Bone marrow (tissue), 2 donors: ENCODE measurements around the gene CHL1.

Experiments
- DNase-seq, 2 donors: peaks; one replicate each; lab custom pipeline; 2025; lab: John Stamatoyannopoulos, UW

Gene CHL1

GRCh38 chr3:278300-279064, 81.9 kb downstream of the CHL1 start:
- no peak for DNase-seq

DNA sequence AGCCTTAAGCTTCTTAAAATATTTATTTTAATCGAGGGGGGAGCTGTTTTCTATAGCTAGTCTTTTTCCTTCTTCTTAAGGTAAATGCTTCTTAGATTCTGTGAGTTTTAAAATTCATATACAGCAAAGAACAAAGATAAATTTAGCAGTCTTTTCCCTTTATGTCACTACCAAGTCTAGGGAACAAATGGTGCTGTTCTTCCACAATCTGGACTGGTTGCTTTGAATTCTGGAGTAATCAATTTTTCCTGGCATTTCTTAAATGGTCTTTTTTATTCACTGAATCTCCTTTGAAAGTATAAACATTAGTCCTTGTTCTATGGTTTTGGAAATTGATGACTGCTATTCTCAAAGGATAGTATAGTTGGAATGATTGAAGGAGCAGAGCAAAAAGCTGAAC, 82.8 kb downstream of the CHL1 start:
- DNase-seq = no peak

DNA sequence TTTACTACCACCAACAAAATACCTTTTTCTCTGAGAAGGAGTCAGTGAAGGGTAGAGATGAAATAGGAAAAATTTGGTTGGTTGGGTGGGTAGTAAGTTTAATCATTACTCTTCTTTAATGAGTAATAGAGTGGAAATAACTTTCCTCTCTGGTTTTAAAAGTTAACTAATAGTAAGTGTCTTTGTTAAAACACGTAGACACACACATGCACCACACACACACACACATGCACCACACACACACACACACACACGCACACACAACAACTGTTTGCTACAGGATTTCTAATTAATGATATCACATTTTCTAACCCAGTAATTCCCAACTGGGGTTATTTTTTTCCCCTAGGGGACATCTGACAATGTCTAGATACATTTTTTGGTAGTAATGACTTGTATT, 84.1 kb downstream of the CHL1 start:
- DNase-seq = no peak

- DNase-seq = no peak
These were observed 87.8 kb downstream of the CHL1 start for GRCh38 chr3:284322-284721.

DNA sequence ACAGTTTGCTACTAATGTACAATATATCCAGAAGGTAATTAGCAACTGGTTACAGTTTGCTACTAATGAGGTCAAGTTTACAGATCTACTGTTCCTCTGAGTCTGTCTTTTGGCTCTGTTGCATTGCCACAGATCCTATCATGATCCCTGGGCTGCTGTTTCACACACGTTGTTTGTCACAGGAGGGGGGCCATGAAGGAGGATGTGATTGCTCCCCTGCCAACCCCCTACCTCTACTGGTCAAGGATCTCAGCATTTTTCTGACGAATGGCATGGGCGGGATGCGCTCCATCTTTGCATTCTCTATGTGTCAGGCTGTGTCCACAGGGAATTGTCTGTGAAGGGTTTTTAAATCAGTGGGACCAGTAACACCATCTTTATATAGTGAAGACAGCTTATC, 91.9 kb downstream of the CHL1 start:
- no peak for DNase-seq

GRCh38 chr3:291028-291427, 94.5 kb downstream of the CHL1 start:
- no peak for DNase-seq

- no peak for DNase-seq
These were observed 95.3 kb downstream of the CHL1 start for GRCh38 chr3:291646-292436.

GRCh38 chr3:294096-294495, 97.5 kb downstream of the CHL1 start:
- no peak for DNase-seq

GRCh38 chr3:294581-294980, 98.0 kb downstream of the CHL1 start:
- DNase-seq = no peak

DNA sequence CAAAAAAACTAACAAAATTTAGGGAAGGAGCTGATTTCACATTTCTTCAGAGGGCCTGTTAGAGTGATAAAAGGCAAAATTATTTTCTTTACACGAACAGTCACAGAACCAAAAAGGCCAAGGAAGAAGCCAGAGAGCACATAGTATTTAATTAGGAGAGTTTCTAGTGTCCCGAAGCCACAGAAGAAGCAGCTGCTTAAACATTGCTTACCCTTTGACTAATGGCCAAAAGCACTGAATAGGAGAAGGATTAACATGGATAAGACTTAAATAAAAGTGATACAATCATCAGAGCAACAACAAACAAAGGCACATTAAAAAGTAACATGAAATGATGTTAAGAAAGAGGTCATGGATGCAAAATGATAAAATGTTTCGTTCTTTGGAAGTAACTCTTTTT, 98.6 kb downstream of the CHL1 start:
- DNase-seq = no peak

DNA sequence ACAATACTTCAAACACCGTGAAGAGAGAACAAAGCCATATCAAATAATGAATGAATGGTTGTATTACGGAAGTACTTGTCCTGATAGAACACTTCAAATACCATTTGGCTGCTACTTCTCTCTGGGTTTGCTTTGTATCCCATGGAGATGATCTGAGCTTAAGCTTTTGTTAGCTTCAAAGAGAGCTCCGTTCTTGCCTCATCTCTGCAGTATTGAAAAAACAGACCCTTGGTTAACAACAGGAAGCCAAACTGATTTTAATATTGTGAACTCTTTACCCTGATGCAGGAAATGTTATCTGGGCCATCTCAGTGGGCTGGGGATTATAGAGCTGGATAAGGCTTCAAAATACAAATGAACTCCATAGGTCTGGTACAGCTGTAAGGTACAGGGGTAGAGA, 101.0 kb downstream of the CHL1 start:
- no peak for DNase-seq

DNA sequence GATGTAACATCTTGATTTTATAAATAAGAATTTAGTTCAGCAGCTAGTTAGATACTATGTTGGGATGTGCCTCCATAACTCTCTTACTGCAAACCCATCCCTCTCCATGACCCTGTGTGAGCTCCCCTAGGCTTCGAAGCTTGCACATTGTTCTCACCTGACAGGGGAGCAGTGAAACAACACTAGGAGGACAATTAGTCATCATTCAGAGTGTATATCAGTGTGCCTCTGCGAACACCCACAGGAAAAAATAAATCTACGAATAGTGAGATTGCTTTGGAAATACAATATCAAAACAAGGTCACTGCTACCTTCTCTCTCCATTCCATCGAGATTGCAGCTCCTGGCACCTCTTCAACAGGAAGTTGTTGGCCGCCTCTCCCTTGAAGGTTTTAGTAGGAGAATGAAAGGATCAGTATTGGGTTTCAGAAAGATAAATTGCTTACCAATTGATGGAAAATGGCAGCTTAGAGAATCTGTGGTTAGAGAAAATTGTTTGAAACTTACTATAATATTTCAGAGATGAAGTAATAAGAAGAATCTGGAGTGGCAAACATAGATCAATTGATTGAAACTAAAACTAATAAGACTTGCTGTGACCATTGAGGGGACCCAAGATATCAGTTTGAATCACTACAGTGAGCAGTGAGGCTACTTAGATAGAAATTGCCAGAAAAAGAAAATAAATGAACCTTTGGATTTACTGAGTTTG, 103.2 kb downstream of the CHL1 start:
- no peak for DNase-seq

GRCh38 chr3:307182-307581, 110.6 kb downstream of the CHL1 start:
- DNase-seq = no peak

DNA sequence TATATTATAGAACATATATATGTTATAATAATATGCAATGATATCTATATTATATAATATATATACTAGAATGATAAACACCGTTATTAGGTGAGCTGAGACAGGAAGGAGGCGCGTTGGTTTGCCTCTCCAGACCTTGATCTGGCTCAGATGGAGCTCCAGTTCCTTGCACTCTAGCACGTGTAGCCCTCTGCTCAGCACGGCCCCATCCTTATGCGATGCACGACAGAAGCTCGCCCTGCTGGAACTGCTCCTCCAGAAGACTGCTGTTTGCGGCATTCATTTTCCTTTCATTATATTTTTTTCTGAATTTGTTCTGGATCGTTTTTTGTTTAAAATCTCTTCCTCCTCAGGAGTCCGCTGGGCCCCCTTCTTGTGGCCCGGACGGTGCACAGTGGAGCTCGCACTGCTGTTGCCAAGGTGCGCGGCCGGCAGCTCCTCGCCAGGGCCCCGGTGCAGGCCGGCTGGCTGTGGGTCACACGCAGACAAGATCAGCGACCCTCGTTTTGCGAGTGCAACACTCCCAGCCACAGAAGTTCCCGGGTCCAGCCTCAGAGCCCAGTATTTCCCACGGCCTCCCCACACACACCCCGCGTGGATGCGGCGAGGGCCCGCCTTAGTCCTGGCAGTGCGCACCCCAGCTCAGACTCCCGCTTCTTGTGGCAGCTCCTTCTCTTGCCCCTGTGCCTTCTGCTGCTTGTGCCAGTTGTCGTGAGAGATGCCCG, 112.2 kb downstream of the CHL1 start:
- DNase-seq = no peak

- DNase-seq = no peak
These were observed 115.7 kb downstream of the CHL1 start for GRCh38 chr3:312160-312733.

GRCh38 chr3:312911-313310, 116.3 kb downstream of the CHL1 start:
- DNase-seq = no peak

DNA sequence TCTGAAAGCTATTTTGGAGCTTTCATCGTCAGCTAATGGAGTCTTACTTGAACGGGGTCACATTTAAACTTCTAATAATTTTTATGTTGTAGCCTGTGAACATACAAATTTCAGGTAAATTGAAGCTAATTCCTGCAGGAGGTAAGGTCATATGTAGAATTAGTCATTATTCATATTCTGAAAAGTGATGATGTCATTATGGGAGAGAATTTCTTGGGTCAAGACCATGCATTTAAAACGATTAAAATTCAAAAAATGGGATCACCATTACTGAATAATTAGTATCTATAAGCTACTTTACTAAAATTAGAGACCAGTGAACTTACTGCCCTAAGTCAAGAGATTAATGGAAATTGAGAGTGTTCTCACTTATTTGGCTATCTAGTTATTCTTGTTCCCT, 120.4 kb downstream of the CHL1 start:
- DNase-seq = no peak

DNA sequence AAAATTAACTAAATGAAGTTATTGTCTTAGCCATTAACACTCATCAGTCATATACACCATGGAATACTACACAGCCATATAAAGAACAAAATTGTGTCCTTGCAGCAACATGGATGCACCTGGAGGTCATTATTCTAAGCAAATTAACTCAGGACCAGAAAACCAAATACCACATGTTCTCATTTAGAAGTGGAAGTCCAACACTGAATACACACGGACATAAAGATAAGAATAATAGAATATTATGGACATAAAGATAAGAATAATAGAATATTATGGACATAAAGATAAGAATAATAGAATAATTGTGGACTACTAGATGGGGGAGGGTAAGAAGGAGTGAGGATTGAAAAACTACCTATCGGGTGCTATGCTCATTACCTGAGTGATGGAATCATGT, 122.3 kb downstream of the CHL1 start:
- DNase-seq = no peak

DNA sequence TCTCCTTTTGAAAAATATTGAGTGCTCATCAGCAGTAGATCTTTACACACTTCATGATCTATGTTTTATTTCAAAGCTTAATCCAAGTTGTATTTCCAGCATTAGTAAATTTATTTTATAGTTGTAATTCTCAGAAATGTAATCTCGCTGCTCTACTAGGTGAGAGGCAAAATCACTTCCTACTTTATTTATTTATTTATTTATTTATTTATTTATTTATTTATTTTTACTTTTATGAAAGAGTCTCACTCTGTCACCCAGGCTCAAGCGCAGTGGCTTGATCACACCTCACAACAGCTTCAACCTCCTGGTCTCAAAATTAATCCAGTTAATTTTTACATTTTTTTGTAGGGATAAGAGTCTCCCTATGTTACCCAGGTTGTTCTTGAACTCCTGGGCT, 127.9 kb downstream of the CHL1 start:
- no peak for DNase-seq

DNA sequence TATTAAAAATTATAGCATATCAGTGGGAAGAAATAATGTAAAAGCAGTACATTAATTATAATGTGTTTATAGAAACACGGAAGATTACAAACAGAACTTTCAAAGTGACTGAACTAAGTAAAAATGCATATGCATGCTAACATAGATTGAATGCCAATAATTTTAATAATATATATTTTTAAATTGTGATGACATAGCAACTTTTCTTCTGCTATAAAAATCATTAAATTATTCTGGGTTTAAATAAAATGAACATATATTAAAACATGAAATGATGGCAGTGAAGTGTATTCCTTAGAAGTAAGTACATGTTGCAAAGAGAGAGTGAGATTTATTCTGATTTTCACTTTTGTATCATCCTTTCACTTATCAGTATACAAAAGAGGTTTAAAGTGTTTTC, 128.9 kb downstream of the CHL1 start:
- DNase-seq = no peak

DNA sequence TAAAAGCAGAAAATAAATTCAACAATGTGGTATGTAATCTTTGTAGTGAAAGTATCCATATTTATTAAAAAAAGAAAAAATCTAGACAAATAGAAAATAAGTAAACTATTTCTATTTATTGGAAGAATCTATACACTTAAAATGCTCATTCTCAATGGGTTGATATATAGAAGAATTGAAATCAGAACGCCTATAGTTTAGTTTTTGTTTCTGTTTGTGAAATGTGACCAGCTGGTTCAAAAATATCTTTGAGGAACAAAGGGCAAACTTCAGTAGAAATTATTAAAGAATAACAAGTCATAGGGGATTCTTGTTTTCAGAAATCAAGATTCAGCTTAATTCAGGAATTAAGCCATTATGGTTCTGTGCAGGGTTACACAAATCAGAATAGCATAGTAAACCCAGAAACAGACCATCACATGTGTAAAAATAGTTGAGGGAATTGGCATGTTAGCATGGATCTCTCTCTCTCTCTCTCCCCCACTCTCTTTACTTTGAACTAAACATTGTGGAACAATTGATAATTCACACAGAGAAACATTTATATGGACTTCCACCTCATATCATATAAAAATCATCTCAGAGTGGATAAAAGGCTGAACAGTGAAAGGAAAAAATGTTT, 134.0 kb downstream of the CHL1 start:
- DNase-seq = no peak

GRCh38 chr3:331881-332280, 135.3 kb downstream of the CHL1 start:
- no peak for DNase-seq
